ENCODE measurements around the gene FOXL1.

The FOXL1 gene

GRCh38 chr16:86531641-86532525 lies 46.5 kb upstream of the FOXL1 start:
- TF ChIP-seq REST (IDR thresholded peaks at IDR 0.05; ENCODE audit: insufficient read depth in 1 of 2, low read depth in 2 of 2, low read length in 2 of 2) (no peak), TAF1 (IDR thresholded peaks at IDR 0.05; ENCODE audit: borderline replicate concordance, insufficient read depth, low read length) (no peak), FOXP2 (optimal IDR thresholded peaks at IDR 0.05; ENCODE audit: borderline replicate concordance, extremely low read depth, extremely low read length, insufficient read depth) (no peak), SIN3A (IDR thresholded peaks at IDR 0.05; ENCODE audit: borderline replicate concordance, insufficient read depth, low read length) (no peak), POLR2AphosphoS5 (IDR thresholded peaks at IDR 0.05; ENCODE audit: low read depth, low read length) (no peak)

- no peak for TF ChIP-seq SIN3A (IDR thresholded peaks at IDR 0.05; ENCODE audit: borderline replicate concordance, insufficient read depth, low read length)
- TF ChIP-seq TAF1 (IDR thresholded peaks at IDR 0.05; ENCODE audit: borderline replicate concordance, insufficient read depth, low read length), result no peak
- no peak for TF ChIP-seq FOXP2 (optimal IDR thresholded peaks at IDR 0.05; ENCODE audit: borderline replicate concordance, extremely low read depth, extremely low read length, insufficient read depth)
- no peak for TF ChIP-seq REST (IDR thresholded peaks at IDR 0.05; ENCODE audit: insufficient read depth in 1 of 2, low read depth in 2 of 2, low read length in 2 of 2)
- no peak for TF ChIP-seq POLR2AphosphoS5 (IDR thresholded peaks at IDR 0.05; ENCODE audit: low read depth, low read length)
These were observed 45.9 kb upstream of the FOXL1 start for GRCh38 chr16:86532526-86532815.

GRCh38 chr16:86533076-86533475 lies 45.3 kb upstream of the FOXL1 start:
- TF ChIP-seq SIN3A (IDR thresholded peaks at IDR 0.05; ENCODE audit: borderline replicate concordance, insufficient read depth, low read length) (no peak), FOXP2 (optimal IDR thresholded peaks at IDR 0.05; ENCODE audit: borderline replicate concordance, extremely low read depth, extremely low read length, insufficient read depth) (no peak), TAF1 (IDR thresholded peaks at IDR 0.05; ENCODE audit: borderline replicate concordance, insufficient read depth, low read length) (no peak), REST (IDR thresholded peaks at IDR 0.05; ENCODE audit: insufficient read depth in 1 of 2, low read depth in 2 of 2, low read length in 2 of 2) (no peak), POLR2AphosphoS5 (IDR thresholded peaks at IDR 0.05; ENCODE audit: low read depth, low read length) (no peak)

- no peak for TF ChIP-seq FOXP2 (optimal IDR thresholded peaks at IDR 0.05; ENCODE audit: borderline replicate concordance, extremely low read depth, extremely low read length, insufficient read depth)
- no peak for TF ChIP-seq SIN3A (IDR thresholded peaks at IDR 0.05; ENCODE audit: borderline replicate concordance, insufficient read depth, low read length)
- TF ChIP-seq POLR2AphosphoS5 (IDR thresholded peaks at IDR 0.05; ENCODE audit: low read depth, low read length), result no peak
- TF ChIP-seq TAF1 (IDR thresholded peaks at IDR 0.05; ENCODE audit: borderline replicate concordance, insufficient read depth, low read length), result no peak
- no peak for TF ChIP-seq REST (IDR thresholded peaks at IDR 0.05; ENCODE audit: insufficient read depth in 1 of 2, low read depth in 2 of 2, low read length in 2 of 2)
These were observed 44.5 kb upstream of the FOXL1 start for GRCh38 chr16:86533767-86534351.

All from PFSK-1 (cell line).